GM12873 (cell line): ENCODE results near the gene SPHK1.

ENCODE experiments used
- CTCF ChIP-seq: IDR thresholded peaks from 2 replicates; pipeline ENCODE4 v1.5.1; 2012; ENCODE audit warnings: low read depth, mild to moderate bottlenecking, moderate library complexity, low read length, control low read depth; ENCODE audit not compliant: insufficient read depth; ENCODE audit errors: missing control alignments

SPHK1 gene

GRCh38 chr17:76388966-76389888 lies 4.8 kb downstream of the SPHK1 start:
- TF ChIP-seq CTCF = no peak

- no peak for TF ChIP-seq CTCF
These were observed 5.6 kb downstream of the SPHK1 start for GRCh38 chr17:76390003-76390421.

GRCh38 chr17:76391200-76391715 lies 6.8 kb downstream of the SPHK1 start:
- no peak for TF ChIP-seq CTCF

GRCh38 chr17:76394166-76394565 lies 9.8 kb downstream of the SPHK1 start:
- no peak for TF ChIP-seq CTCF

GRCh38 chr17:76395980-76396379 lies 11.6 kb downstream of the SPHK1 start:
- TF ChIP-seq CTCF = no peak

- no peak for TF ChIP-seq CTCF
These were observed 12.8 kb downstream of the SPHK1 start for GRCh38 chr17:76397184-76397583.

- peak; percentile 100 for TF ChIP-seq CTCF
These were observed 13.5 kb downstream of the SPHK1 start for GRCh38 chr17:76397687-76398522.
